ENCODE measurements around the gene MYO18A.

MYO18A gene

DNA sequence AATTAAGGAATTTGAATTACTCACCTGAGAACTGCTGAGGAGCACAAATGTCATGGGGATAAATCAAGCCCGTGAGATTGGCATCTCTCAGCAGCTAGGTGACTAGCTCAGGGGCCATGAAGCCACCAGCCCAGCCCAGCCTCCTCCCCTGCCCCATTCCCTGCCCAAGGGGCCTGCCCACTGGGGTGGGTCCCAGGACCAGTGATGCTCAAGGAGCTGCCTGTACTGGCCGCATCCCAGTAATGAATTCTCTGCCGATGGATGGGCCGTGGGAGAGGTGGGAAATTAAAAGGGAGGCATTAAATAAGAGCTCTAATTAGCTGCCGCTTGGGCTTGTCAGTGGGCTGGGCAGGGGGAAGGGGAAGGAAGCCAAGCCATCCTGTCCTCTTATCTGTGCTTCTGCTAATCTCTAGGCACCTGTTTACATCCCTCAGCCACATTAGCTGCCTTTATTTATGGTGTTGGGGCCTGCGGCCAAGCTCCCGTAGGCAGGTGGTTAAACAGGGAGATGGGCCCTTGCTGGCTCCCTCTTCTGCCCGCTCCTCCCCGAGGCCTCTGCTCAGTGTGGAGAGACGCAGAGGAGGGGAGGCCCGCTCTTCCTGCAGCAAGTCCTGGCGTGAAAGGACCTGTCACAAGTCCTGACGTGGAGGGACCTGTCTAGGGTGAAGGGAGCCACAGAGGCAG, 88.5 kb downstream of the MYO18A start:
- no peak overlapping the region for H2AFZ ChIP-seq (ENCODE audit: low read length)
- no peak overlapping the region for H3K4ac ChIP-seq (ENCODE audit: low read length)
- H3K18ac ChIP-seq (ENCODE audit: low read length) = peak overlapping the region; percentile 61
- no peak overlapping the region for H2BK15ac ChIP-seq (ENCODE audit: low read length)
- H3K14ac ChIP-seq (ENCODE audit: low read length) = peak overlapping the region; percentile 3
- H4K8ac ChIP-seq (ENCODE audit: low read depth, low read length) = no peak overlapping the region
- no peak overlapping the region for H3K4me3 ChIP-seq (ENCODE audit: low read length in 2 of 2)
- no peak overlapping the region for H3K9ac ChIP-seq (ENCODE audit: low read depth, low read length, poor library complexity)
- H3K4me2 ChIP-seq (ENCODE audit: insufficient read depth, low read length, poor library complexity, severe bottlenecking) = no peak overlapping the region
- H3K79me1 ChIP-seq (ENCODE audit: low read depth, low read length) = no peaks in the 10 kb centered on the region
- H2BK12ac ChIP-seq (ENCODE audit: low read length) = no peak overlapping the region
- H3K4me1 ChIP-seq (ENCODE audit: control insufficient read depth in 2 of 2, insufficient read depth in 1 of 2, low read depth in 1 of 2, low read length in 2 of 2) = peaks cover 14 to 19% of the 10 kb centered on the region in 2 donors
- no peak overlapping the region for H2BK120ac ChIP-seq (ENCODE audit: low read depth, low read length)
- H3K27me3 ChIP-seq (ENCODE audit: control insufficient read depth in 3 of 3, insufficient read depth in 3 of 3, low read depth in 1 of 3, low read length in 3 of 3) = no peaks in the 10 kb centered on the region
- H3K36me3 ChIP-seq (replicated peaks in 1 of 2; ENCODE audit: control insufficient read depth in 2 of 2, insufficient read depth in 2 of 2, low read length in 2 of 2) = peaks cover 25 to 75% of the 10 kb centered on the region in 2 donors
- H2AK5ac ChIP-seq (ENCODE audit: low read depth, low read length) = no peak overlapping the region
- no peak overlapping the region for H3K27ac ChIP-seq (replicated peaks; ENCODE audit: low read length)
- no peak overlapping the region for H2BK5ac ChIP-seq (ENCODE audit: low read length)
- no CpG with 5 or more reads among the region's 13 CpGs for whole genome bisulfite sequencing, 2 donors (ENCODE audit: extremely low coverage in 2 of 2, insufficient read length in 2 of 2, insufficient replicate concordance in 1 of 2)
- DNase-seq (ENCODE audit: low spot score) = no peak
- H3K9me3 ChIP-seq (replicated peaks in 1 of 2; ENCODE audit: control insufficient read depth in 2 of 2, insufficient read depth in 1 of 2, low read depth in 1 of 2, low read length in 2 of 2) = no peaks in the 10 kb centered on the region
- H4K91ac ChIP-seq (ENCODE audit: low read depth, low read length, poor library complexity) = peak overlapping the region; percentile 5
- H3K23ac ChIP-seq (ENCODE audit: low read depth, low read length, poor library complexity) = peak overlapping the region; percentile 3

DNA sequence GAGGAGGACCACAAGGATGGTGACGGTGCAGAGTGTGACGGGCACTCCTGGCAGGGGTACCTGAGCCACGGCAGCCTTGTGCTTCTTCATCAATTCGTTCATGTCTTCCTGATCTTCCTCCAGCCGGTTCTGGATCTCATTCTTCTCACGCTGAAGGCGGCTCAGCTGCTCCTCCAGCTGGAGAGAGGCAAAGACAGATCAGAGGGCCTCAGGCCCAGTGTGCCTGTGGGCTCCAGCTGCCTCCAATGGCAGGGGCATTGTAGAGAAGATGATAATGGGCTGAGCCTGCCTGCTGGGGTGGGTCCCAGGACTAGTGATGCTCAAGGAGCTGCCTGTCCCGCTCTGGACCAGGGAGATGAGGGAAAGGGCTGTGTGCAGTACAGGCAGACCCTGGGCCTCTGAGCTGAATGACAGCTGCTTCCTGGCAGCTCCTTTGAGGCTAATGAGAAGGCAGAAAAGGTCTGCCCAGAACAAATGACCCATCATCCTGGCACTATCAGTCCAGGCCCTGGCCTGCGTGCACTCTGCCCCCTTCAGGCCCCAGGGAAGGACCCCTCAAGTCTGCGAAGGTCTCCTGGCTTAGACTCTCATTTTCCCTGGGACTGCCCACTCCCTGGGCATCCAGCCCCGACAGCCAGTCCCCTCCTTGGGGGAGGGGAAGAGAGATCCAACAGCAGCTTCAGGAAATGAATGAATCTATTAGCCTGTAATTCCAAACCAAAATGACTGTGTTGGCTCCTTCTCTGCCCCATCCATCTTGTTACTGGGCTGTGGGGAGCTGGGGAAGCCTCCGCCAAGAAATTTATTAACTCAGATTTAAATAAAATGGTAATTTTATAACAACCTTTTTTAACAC, 89.2 kb downstream of the MYO18A start:
- H3K18ac ChIP-seq (ENCODE audit: low read length) = peak overlapping the region; percentile 57
- H2BK5ac ChIP-seq (ENCODE audit: low read length) = no peak overlapping the region
- no peak overlapping the region for H4K91ac ChIP-seq (ENCODE audit: low read depth, low read length, poor library complexity)
- H2BK15ac ChIP-seq (ENCODE audit: low read length) = no peak overlapping the region
- DNase-seq (ENCODE audit: low spot score) = no peak
- no peaks in the 10 kb centered on the region for H3K9me3 ChIP-seq (replicated peaks in 1 of 2; ENCODE audit: control insufficient read depth in 2 of 2, insufficient read depth in 1 of 2, low read depth in 1 of 2, low read length in 2 of 2)
- H3K4ac ChIP-seq (ENCODE audit: low read length) = no peak overlapping the region
- no peak overlapping the region for H2AK5ac ChIP-seq (ENCODE audit: low read depth, low read length)
- H2BK12ac ChIP-seq (ENCODE audit: low read length) = no peak overlapping the region
- no peak overlapping the region for H4K8ac ChIP-seq (ENCODE audit: low read depth, low read length)
- no peak overlapping the region for H2AFZ ChIP-seq (ENCODE audit: low read length)
- no CpG with 5 or more reads among the region's 12 CpGs for WGBS, 2 donors (ENCODE audit: extremely low coverage in 2 of 2, insufficient read length in 2 of 2, insufficient replicate concordance in 1 of 2)
- no peak overlapping the region for H3K23ac ChIP-seq (ENCODE audit: low read depth, low read length, poor library complexity)
- no peak overlapping the region for H3K4me3 ChIP-seq (ENCODE audit: low read length in 2 of 2)
- H3K4me1 ChIP-seq (ENCODE audit: control insufficient read depth in 2 of 2, insufficient read depth in 1 of 2, low read depth in 1 of 2, low read length in 2 of 2) = peaks cover 17 to 19% of the 10 kb centered on the region in 2 donors
- no peak overlapping the region for H2BK120ac ChIP-seq (ENCODE audit: low read depth, low read length)
- no peaks in the 10 kb centered on the region for H3K27me3 ChIP-seq (ENCODE audit: control insufficient read depth in 3 of 3, insufficient read depth in 3 of 3, low read depth in 1 of 3, low read length in 3 of 3)
- H3K9ac ChIP-seq (ENCODE audit: low read depth, low read length, poor library complexity) = peak overlapping the region; percentile 18
- H3K4me2 ChIP-seq (ENCODE audit: insufficient read depth, low read length, poor library complexity, severe bottlenecking) = no peak overlapping the region
- peaks cover 27 to 75% of the 10 kb centered on the region in 2 donors for H3K36me3 ChIP-seq (replicated peaks in 1 of 2; ENCODE audit: control insufficient read depth in 2 of 2, insufficient read depth in 2 of 2, low read length in 2 of 2)
- no peak overlapping the region for H3K14ac ChIP-seq (ENCODE audit: low read length)
- no peak overlapping the region for H3K27ac ChIP-seq (replicated peaks; ENCODE audit: low read length)
- H3K79me1 ChIP-seq (ENCODE audit: low read depth, low read length) = no peaks in the 10 kb centered on the region

DNA sequence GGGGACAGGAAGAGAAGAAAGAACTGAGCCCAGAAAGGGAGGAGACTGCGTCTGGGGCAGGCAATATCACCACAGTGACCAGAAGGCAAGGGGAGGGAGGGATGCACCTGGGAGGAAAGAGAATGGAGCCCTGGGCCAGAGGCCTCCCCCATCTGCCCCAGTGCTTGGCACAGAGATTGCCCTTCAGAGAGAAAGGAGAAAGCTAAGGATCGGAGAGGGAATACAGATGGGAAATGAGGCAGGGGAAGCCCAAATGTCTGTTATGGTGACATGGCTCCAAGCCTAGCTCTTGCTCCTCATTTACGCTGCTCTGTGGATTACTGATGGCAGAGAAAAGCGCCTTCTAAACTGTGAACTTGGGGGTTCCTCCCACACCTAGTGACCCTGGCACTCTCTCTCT, 90.1 kb downstream of the MYO18A start:
- no peak overlapping the region for H3K23ac ChIP-seq (ENCODE audit: low read depth, low read length, poor library complexity)
- H3K4me3 ChIP-seq (ENCODE audit: low read length in 2 of 2) = no peak overlapping the region
- no peaks in the 10 kb centered on the region for H3K79me1 ChIP-seq (ENCODE audit: low read depth, low read length)
- no peak for DNase-seq (ENCODE audit: low spot score)
- H3K4me2 ChIP-seq (ENCODE audit: insufficient read depth, low read length, poor library complexity, severe bottlenecking) = no peak overlapping the region
- H3K9me3 ChIP-seq (replicated peaks in 1 of 2; ENCODE audit: control insufficient read depth in 2 of 2, insufficient read depth in 1 of 2, low read depth in 1 of 2, low read length in 2 of 2) = no peaks in the 10 kb centered on the region
- no peak overlapping the region for H4K91ac ChIP-seq (ENCODE audit: low read depth, low read length, poor library complexity)
- H2AFZ ChIP-seq (ENCODE audit: low read length) = no peak overlapping the region
- H4K8ac ChIP-seq (ENCODE audit: low read depth, low read length) = no peak overlapping the region
- H2BK120ac ChIP-seq (ENCODE audit: low read depth, low read length) = no peak overlapping the region
- no peak overlapping the region for H2BK5ac ChIP-seq (ENCODE audit: low read length)
- H3K4me1 ChIP-seq (ENCODE audit: control insufficient read depth in 2 of 2, insufficient read depth in 1 of 2, low read depth in 1 of 2, low read length in 2 of 2) = peaks cover 17 to 19% of the 10 kb centered on the region in 2 donors
- H2BK12ac ChIP-seq (ENCODE audit: low read length) = no peak overlapping the region
- no peak overlapping the region for H3K18ac ChIP-seq (ENCODE audit: low read length)
- no peaks in the 10 kb centered on the region for H3K27me3 ChIP-seq (ENCODE audit: control insufficient read depth in 3 of 3, insufficient read depth in 3 of 3, low read depth in 1 of 3, low read length in 3 of 3)
- H2BK15ac ChIP-seq (ENCODE audit: low read length) = no peak overlapping the region
- H2AK5ac ChIP-seq (ENCODE audit: low read depth, low read length) = no peak overlapping the region
- H3K4ac ChIP-seq (ENCODE audit: low read length) = no peak overlapping the region
- no peak overlapping the region for H3K9ac ChIP-seq (ENCODE audit: low read depth, low read length, poor library complexity)
- WGBS, 2 donors (ENCODE audit: extremely low coverage in 2 of 2, insufficient read length in 2 of 2, insufficient replicate concordance in 1 of 2) = no CpG with 5 or more reads among the region's 4 CpGs
- peaks cover 29 to 75% of the 10 kb centered on the region in 2 donors for H3K36me3 ChIP-seq (replicated peaks in 1 of 2; ENCODE audit: control insufficient read depth in 2 of 2, insufficient read depth in 2 of 2, low read length in 2 of 2)
- no peak overlapping the region for H3K27ac ChIP-seq (replicated peaks; ENCODE audit: low read length)
- no peak overlapping the region for H3K14ac ChIP-seq (ENCODE audit: low read length)

DNA sequence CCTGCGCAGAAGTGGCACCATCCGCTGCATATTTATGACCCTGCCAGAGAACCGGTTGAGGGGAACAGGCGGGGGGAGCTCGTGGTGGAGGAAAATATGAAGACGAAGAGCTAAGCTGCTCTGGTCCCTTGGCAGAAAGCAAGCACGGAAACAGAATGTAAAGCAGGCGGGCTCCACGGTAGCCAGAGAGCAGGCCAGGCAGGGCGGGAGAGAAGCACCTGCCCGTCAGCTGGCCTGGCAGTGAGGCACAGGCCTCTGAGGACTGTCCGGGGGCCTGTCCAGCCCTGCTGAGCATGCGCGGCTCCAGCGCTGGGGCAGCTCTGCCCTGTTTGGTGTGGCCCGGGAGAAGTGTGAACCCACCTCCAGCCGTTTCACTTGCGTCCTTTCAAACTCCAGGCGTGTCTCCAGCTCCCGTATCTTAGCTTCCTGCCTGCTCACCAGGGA, 90.6 kb downstream of the MYO18A start:
- Histone ChIP-seq H3K9ac (ENCODE audit: low read depth, low read length, poor library complexity) (no peak overlapping the region), H2BK5ac (ENCODE audit: low read length) (no peak overlapping the region), H4K8ac (ENCODE audit: low read depth, low read length) (no peak overlapping the region), H3K14ac (ENCODE audit: low read length) (no peak overlapping the region), H3K36me3 (replicated peaks in 1 of 2; ENCODE audit: control insufficient read depth in 2 of 2, insufficient read depth in 2 of 2, low read length in 2 of 2) (peaks cover 28 to 70% of the 10 kb centered on the region in 2 donors), H4K91ac (ENCODE audit: low read depth, low read length, poor library complexity) (no peak overlapping the region), H3K9me3 (replicated peaks in 1 of 2; ENCODE audit: control insufficient read depth in 2 of 2, insufficient read depth in 1 of 2, low read depth in 1 of 2, low read length in 2 of 2) (no peaks in the 10 kb centered on the region), H3K27ac (replicated peaks; ENCODE audit: low read length) (no peak overlapping the region), H2BK120ac (ENCODE audit: low read depth, low read length) (no peak overlapping the region), H3K23ac (ENCODE audit: low read depth, low read length, poor library complexity) (no peak overlapping the region), H2BK12ac (ENCODE audit: low read length) (no peak overlapping the region), H2AK5ac (ENCODE audit: low read depth, low read length) (no peak overlapping the region), H2AFZ (ENCODE audit: low read length) (no peak overlapping the region), H3K4me1 (ENCODE audit: control insufficient read depth in 2 of 2, insufficient read depth in 1 of 2, low read depth in 1 of 2, low read length in 2 of 2) (peaks cover 21 to 23% of the 10 kb centered on the region in 2 donors), H3K27me3 (ENCODE audit: control insufficient read depth in 3 of 3, insufficient read depth in 3 of 3, low read depth in 1 of 3, low read length in 3 of 3) (no peaks in the 10 kb centered on the region), H3K79me1 (ENCODE audit: low read depth, low read length) (no peaks in the 10 kb centered on the region), H3K18ac (ENCODE audit: low read length) (no peak overlapping the region), H3K4me2 (ENCODE audit: insufficient read depth, low read length, poor library complexity, severe bottlenecking) (no peak overlapping the region), H3K4me3 (ENCODE audit: low read length in 2 of 2) (no peak overlapping the region), H2BK15ac (ENCODE audit: low read length) (no peak overlapping the region), H3K4ac (ENCODE audit: low read length) (no peak overlapping the region)
- no peak for DNase-seq (ENCODE audit: low spot score)
- no CpG with 5 or more reads among the region's 20 CpGs for WGBS, 2 donors (ENCODE audit: extremely low coverage in 2 of 2, insufficient read length in 2 of 2, insufficient replicate concordance in 1 of 2)

Measured in neuronal stem cell (in vitro differentiated cells).